IPS-11a (cell line): ENCODE results near the gene GOPC.

ENCODE experiments used
- H3K4me3 ChIP-seq: one replicate; pipeline ENCODE4 v1.5.1; 2013; ENCODE audit warnings: low read depth, low read length, control low read depth

The GOPC gene

GRCh38 chr6:117597755-117598154 lies 4.6 kb downstream of the GOPC start:
- no peak overlapping the region for H3K4me3 ChIP-seq

DNA sequence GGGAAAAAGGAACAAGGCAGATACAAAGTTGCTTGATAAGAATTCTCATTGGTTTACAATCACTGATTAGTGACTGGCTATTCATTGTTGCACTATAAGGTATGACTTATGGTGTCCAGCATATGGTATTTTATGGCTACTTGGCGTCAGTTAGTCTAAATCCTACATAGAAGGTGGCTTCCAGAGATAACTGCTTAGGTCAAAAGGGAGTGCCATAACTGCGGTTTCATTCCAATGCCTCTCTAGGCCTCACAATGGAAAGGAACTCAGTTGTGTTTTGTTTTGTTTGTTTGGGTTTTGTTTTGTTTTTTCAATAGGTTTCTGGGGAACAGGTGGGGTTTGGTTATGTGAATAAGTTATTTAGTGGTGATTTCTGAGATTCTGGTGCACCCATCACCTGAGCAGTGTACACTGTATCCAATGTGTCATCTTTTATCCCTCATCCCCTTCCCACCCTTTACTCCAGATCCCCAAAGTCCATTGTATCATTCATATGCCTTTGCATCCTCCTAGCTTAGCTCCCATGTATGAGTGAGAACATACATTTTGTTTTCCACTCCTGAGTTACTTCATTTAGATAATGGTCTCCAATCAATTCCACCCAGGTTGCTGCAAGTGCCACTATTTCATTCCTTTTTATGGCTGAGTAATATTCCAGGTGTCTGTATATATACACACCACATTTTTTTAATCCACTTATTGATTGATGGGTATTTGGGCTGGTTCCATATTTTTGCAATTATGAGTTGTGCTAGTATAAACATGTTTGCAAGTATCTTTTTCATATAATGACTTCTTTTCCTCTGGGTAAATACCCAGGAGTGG lies 7.0 kb downstream of the GOPC start:
- H3K4me3 ChIP-seq = no peak overlapping the region

DNA sequence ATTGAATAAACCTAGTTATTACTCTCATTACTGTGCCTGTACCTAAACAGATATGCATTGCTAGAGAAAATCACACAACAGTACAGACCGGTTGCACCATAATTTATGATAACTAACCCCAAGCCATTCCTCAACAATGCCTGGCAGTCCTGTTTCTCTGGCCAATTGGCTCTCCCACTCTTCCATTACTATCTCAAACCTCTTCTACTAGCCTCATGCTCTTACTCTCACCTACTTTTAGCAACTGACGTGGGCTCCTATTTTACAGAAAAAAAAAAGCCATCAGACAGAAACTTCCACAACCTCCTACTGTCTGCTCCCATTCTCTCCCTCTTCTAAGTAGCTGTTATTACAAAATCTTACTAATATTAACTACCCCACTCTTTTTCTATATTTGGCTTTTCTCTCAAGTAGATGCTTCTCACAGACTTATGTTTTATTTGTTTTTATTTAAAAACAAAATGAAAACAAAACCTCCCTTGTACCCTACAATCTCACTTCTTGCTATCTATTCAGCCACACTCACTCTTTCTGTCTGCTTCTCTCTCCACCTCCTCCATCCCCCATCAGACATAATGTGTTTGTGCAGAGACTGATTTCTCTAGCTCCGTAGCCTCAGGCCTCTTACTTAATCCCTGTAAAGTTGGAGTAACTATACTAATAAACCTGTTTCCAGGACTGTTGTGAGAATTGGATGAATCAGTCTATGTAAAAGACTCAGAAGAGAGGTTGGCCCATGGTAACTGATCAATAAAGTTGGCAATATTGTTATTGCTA lies 9.1 kb downstream of the GOPC start:
- H3K4me3 ChIP-seq = no peak overlapping the region

DNA sequence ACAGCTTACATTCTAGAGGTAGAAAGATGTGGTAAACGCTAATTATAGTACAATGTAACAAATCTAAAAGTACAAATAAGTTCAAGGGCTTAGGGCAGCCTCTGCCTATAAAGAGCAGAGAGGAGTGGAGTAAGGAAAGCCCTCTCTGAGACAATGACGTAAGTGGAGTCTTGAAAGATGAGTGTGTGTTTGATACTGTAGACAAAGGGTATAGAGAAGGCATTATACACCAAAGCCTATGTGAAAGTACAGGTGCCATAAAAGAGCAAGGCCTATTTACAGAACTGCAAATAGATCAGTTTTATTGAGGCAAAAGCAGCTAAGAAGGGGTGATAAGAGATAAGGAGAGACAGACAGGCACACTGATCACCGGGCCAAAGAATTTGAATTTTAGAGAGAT lies 10.9 kb downstream of the GOPC start:
- no peak overlapping the region for H3K4me3 ChIP-seq

- no peak overlapping the region for H3K4me3 ChIP-seq
Observed at GRCh38 chr6:117590447-117590846, 11.9 kb downstream of the GOPC start.

- no peak overlapping the region for H3K4me3 ChIP-seq
Observed at GRCh38 chr6:117585647-117586046, 16.7 kb downstream of the GOPC start.

DNA sequence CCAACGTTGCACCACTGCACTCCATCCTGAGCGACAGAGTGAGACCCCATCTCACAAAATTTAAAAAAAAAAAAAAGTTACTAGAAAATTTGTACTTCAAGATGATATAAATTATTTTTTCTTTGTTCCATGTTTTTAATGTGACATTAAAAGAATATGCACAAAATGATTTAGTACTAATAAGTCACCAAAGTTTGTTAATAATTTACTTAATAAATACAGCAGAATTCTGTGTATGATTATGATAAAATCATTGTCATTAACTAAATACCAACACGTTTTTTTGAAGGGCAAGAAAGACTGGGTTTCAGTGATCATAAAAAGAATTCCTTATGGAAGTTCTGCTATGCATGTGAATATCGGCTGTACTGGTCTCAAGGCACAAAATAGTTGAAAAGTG lies 28.1 kb downstream of the GOPC start:
- H3K4me3 ChIP-seq = no peak overlapping the region

DNA sequence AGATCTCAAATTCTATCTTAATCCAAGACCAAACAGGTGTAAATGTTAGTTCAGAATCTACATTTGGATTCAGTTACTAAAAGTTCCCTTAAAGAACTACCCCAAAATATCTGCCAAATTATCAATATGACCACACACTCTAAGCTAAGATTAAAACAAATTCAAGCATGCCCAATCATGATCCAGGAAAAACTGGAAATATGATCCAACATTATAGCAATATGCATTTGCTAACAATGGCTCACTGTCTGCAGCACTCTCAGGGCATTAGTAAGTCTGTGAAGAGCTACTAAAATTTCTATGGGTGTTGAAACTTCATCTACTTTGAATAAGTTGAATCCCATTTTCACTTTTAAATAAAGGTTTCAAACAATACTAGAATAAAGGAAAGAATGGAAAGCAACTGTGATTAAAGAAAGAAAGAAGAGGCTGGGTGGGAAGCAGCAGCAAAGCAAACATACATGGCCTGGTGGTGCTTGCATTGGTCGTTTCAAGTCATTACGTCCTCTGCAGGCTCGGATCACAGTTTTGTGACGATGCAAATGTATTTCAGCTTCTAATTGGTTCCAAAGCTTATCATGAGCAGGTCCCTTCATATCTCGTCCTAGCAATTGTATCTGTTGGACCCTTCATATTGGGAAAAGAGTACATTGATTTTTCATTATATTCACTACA lies 29.2 kb downstream of the GOPC start:
- no peak overlapping the region for H3K4me3 ChIP-seq

- no peak overlapping the region for H3K4me3 ChIP-seq
Observed at GRCh38 chr6:117568831-117569410, 33.4 kb downstream of the GOPC start.

DNA sequence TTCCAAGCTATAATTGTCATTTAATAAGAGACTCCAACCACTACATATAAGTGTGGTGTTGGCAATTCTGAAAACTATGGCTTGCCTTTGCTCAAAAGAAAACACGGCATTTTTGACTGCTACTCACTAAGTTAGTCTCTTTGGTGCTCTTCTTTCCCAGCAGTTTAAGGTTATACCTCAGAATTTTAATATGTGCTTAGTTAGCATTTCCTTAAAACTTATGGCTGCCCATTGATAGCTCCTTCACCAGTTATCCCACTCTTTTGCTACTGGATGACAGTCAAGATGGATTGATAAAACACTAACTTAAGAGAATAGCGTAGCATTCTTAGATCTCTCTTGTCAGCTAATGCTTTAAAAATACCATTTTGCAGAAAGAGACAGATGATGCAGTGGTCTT lies 34.1 kb downstream of the GOPC start:
- no peak overlapping the region for H3K4me3 ChIP-seq

- H3K4me3 ChIP-seq = no peak overlapping the region
Observed at GRCh38 chr6:117564681-117565080, 37.6 kb downstream of the GOPC start.

DNA sequence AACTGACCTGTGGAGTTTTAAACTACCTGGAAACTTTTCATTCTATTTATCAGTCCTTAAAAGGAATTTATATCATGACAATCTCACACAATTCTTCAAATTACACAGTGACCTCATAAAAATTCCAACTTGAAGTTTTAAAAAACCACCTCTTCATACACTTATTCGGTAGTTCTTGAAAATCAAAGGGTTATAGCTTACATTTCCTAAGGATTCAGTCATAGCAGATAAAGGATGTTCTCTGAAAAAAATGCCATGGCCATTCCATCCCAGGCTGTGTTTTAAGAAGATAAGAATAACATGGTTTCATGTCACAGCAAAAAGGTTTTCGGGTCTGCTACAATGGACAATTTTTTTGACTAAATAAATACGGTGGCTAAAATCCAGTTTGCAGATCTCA lies 41.2 kb downstream of the GOPC start:
- H3K4me3 ChIP-seq = no peak overlapping the region

DNA sequence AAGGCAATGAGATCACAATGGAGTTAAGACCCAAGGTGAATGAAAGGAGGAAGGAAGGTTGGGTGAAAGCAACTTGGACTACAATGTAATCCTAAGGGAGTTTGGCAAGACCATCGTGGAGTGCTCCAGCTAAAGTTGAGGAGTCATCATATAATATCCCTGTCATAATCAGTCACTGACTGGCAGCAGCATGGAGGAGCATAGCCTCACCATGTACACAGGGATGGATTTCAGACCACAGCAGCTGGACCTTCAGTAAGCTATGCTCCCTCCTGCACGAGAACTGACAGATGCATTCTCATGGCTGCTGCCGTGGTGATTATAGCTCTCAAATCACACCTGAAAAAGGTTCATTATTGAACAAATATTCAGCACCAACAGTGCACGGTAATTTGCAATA lies 43.0 kb downstream of the GOPC start:
- no peak overlapping the region for H3K4me3 ChIP-seq

GRCh38 chr6:117558818-117559217 lies 43.5 kb downstream of the GOPC start:
- no peak overlapping the region for H3K4me3 ChIP-seq

- H3K4me3 ChIP-seq = no peak overlapping the region
Observed at GRCh38 chr6:117557951-117558350, 44.4 kb downstream of the GOPC start.

DNA sequence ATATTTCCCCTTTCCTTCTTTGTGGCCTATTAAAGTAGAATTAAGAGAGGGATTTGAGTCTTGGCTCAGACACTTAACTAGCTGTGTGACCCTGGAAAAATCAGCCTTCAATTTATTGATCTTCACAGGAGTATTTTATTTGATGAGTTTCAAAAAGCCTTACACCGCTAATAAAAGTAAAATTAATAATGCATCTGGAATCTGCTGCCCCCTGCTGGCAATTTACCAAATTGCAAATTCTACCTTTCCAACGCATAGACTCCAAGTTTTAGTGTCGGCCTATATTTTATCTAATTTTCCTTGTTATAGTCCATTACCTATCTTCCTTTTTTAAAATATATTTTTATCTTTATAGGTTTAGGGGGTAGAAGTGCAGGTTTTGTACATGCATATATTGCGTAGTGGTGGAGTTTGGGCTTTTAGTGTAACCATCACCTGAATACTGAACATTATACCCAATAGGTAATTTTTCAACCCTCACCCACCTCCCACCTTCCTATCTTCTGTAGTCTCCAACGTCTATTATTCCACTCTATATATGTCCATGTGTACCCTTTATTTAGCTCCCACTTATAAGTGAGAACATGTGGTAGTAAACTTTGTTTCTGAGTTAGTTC lies 46.3 kb downstream of the GOPC start:
- H3K4me3 ChIP-seq = no peak overlapping the region

DNA sequence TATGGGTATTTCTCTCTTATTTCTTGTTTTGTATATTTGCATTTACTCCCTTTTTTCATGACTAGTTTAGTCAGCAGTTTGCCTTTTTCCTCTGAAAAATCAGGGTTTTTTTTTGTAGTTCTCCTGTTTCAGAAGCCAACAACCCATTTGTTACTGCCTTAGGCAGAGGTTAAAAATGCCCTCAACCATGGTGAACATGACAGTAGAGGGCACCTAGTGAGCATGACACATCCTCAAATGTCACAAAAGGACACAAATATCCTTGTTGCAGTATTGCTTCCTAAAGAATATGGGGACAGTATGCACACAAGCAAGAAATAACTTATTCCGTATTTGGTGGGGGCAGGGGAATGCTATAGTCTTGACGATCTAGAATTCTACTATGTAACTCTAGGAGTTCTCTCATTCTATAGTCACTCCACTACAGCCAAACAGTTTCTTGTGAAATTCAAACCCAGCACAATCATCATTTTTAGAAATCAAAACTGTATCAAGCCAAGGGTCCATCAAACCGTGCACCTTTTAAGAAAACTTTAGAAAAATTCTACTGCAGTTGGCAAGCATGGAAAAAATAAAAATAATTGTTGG lies 47.0 kb downstream of the GOPC start:
- H3K4me3 ChIP-seq = no peak overlapping the region

GRCh38 chr6:117553142-117553541 lies 49.2 kb downstream of the GOPC start:
- H3K4me3 ChIP-seq = no peak overlapping the region

DNA sequence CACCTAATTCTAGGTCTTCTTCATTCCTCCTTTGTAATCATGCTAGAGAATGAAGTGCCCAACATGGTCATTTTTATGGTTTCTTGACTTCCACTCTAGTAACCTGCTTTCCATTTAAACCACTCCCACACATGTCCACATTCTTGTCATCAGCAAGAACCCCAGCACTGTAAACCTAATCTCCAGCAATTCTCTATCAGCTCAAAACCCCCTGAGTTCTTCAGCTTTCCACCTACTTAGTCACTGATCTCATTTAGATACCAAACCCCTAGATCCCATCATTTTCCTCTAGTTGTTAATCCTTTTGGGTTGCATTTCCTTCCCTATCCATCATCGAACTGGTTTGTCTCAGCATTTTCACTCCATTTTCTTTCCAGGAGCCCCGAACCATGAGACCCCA lies 49.7 kb downstream of the GOPC start:
- no peak overlapping the region for H3K4me3 ChIP-seq

DNA sequence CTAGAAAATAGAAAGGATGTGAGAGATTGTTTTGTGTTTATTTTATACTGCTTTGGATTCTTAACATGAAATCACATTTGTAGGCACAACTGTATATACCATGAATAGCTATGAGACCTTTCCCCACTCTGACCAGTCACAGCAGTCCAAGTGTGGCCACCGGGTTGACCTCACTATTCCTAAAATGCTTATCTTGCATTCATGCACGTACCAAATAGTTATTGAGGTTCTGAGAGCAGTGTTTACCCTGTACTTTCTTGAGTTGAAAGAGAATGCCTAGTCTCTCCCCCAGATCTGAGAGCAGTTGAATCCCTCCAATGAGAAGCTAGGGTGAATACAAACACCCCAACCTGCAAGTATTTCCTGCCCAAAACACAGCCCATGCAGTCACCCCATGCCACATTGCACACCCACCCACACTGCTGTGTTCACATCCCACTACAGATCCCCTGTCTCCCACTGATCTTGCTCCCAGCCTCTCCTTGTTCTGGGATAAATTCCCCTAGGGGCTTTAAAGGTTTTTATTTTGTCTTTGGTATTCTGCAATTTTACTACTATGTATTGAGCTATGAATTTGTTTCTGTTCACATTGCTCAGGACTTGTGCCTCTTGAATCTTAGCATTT lies 51.6 kb downstream of the GOPC start:
- H3K4me3 ChIP-seq = no peak overlapping the region
